SK-N-DZ (cell line): ENCODE data around the gene VAMP8.

Source experiments
- DNase-seq: peaks from one replicate; pipeline ENCODE4 v3.0.0-alpha.2; 2015; ENCODE audit warnings: low spot score
- small RNA-seq, 2 experiments: library from RNA; depleted of rRNA; stranded (forward); fragments of <200 nt; gene quantifications; one replicate each; pipeline ENCODE3, GENCODE V24; 2014

The VAMP8 gene

DNA sequence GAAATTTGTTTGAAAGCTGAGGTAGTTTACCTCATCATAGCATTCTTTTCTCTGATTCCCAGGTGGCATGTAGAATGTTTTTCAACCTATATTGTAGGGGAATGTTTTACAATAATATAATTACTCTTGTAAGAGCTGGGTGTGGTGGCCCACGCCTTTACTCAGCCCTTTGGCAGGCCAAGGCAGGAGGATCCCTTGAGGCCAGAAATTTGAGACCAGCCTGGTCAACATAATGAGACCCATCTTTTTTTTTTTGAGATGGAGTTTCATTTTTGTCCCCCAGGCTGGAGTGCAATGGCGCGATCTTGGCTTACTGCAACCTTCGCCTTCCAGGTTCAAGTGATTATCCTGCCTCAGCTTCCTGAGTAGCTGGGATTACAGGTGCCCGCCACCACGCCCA, 42.2 kb downstream of the VAMP8 start:
- DNase-seq, result no peak

DNA sequence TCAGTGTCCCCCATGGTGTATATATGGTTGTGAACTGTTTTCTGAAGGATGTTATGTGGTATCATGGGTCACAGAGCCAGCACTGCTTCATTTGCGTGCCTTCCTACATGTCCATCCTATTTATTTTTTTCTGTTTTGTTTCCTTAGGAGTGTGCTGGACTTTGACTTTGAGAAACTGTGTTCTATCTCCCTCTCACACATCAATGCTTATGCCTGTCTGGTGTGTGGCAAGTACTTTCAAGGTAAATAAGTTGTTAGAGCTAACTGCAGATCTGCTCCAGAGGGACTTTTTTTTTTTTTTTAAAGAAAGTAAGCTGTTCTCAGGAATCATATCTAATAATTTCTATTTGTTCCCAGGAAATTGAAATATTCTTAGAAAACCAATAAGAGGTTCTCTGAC, 44.0 kb downstream of the VAMP8 start:
- DNase-seq, result no peak

DNA sequence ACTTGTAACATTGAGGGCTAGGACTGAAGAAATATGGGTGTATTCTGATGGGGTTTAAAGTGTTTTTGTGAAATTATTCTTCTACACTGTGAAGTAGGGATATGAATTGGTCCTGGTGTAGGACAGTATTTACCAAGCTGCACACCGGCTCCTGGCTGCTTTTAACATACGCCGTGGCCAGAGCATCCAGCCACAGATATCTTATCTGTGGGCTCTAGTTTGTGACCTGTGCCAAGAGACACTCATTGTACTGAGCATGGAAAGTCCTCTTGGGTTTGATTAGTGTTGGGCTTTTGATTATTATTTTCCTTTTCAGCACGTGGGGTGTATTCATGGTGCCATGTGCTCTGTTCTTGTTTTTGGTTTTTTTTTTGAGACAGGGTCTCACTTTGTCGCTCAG, 46.6 kb downstream of the VAMP8 start:
- DNase-seq, result no peak

DNA sequence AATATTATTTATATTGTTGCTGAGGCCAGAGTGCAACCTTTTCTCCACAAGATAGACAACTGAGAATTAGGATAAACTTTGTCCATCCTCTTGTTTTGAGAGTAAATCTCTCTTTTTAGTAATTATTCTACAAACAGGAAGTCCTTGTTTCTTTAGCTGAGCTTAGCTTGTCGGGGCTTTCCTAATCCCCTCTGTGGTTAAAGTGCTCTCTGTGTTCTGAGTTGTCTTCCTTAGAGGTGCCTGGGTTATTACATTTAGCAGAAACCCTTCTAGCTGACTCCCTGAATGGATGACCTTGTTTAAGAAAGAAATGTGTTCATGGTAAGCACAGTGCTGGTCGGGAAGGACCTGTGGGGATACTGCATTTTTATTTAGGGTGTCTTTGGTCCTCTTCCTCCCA, 51.3 kb downstream of the VAMP8 start:
- DNase-seq, result no peak

DNA sequence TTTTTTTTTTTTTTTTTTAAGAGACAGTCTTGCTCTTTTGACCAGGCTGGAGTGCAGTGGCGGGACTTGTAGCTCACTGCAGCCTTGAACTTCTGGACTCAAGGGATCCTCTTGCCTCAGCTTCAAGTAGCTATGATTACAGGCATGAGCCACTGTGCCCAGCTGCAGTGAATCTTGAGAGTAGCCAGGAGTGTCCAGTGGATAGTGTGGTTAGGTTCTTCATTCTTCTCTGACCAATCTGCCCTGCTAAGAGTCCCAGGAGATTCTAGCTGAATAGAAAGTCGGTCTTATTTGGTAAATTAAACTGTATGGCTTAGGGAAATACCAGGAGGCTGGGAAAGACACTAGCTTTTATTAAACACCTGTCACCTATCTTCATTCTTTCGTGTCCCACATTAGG, 53.9 kb downstream of the VAMP8 start:
- DNase-seq, result no peak

Small RNA genes lying within 50 kb of the gene (small RNA-seq; reads per million reads assigned to genes)
- 0.05 to 0.35 reads per million in 2 experiments for gene RN7SL126P
